HepG2 (cell line): ENCODE data around the gene ADRA1B. TPM values are rescaled to one million over a fixed set of nuclear protein-coding genes. Genes with fewer than 3 reads are reported as not detected.
A peak's percentile ranks its signal among the peaks of the same experiment; 100 is the strongest.

Experiments used
- ARNT2 ChIP-seq: sonication (generic); formaldehyde crosslinking; IDR thresholded peaks from 2 replicates; pipeline ENCODE4 v1.8.0; 2022; ENCODE audit warnings: mild to moderate bottlenecking, low read depth, missing genetic modification reagents, moderate library complexity
- ATF1 ChIP-seq: IDR thresholded peaks from 2 replicates; pipeline ENCODE4 v1.6.1; 2016; ENCODE audit warnings: mild to moderate bottlenecking, control low read depth
- HDAC2 ChIP-seq: sonication (generic); formaldehyde crosslinking; IDR thresholded peaks from 2 replicates; pipeline ENCODE4 v1.4.0; 2020; ENCODE audit warnings: missing genetic modification reagents
- HMGXB3 ChIP-seq: sonication (generic); formaldehyde crosslinking; IDR thresholded peaks from 2 replicates; pipeline ENCODE4 v1.4.0; 2020; ENCODE audit warnings: missing genetic modification reagents, borderline replicate concordance
- IKZF4 ChIP-seq: sonication (generic); formaldehyde crosslinking; IDR thresholded peaks from 2 replicates; pipeline ENCODE4 v1.5.1; 2020; ENCODE audit warnings: borderline replicate concordance, mild to moderate bottlenecking, low read depth, missing genetic modification reagents; ENCODE audit errors: not compliant biosample characterization
- KMT2B ChIP-seq: IDR thresholded peaks from 2 replicates; pipeline ENCODE4 v1.6.1; 2016; ENCODE audit warnings: missing genetic modification reagents, missing compliant biosample characterization
- MIXL1 ChIP-seq: IDR thresholded peaks from 2 replicates; pipeline ENCODE4 v1.6.1; 2016
- POLR2AphosphoS5 ChIP-seq: IDR thresholded peaks from 2 replicates; pipeline ENCODE4 v1.6.1; 2012; ENCODE audit warnings: low read depth, low read length
- RXRB ChIP-seq: IDR thresholded peaks from 2 replicates; pipeline ENCODE4 v1.6.1; 2016; ENCODE audit warnings: borderline replicate concordance, missing genetic modification reagents, missing compliant biosample characterization
- SALL1 ChIP-seq: sonication (generic); formaldehyde crosslinking; IDR thresholded peaks from 2 replicates; pipeline ENCODE4 v1.8.0; 2022; ENCODE audit warnings: mild to moderate bottlenecking, missing genetic modification reagents
- SAP130 ChIP-seq: IDR thresholded peaks from 2 replicates; pipeline ENCODE4 v1.6.1; 2016; ENCODE audit warnings: low read depth
- SP5 ChIP-seq: IDR thresholded peaks from 2 replicates; pipeline ENCODE4 v1.6.1; 2016; ENCODE audit warnings: low read depth, borderline replicate concordance
- ZBTB7B ChIP-seq: sonication (generic); formaldehyde crosslinking; IDR thresholded peaks from 2 replicates; pipeline ENCODE4 v1.4.0; 2020; ENCODE audit warnings: missing genetic modification reagents
- ZKSCAN8 ChIP-seq: IDR thresholded peaks from 2 replicates; pipeline ENCODE4 v1.6.1; 2016; ENCODE audit warnings: borderline replicate concordance, missing genetic modification reagents, missing compliant biosample characterization
- ZNF232 ChIP-seq: sonication (generic); formaldehyde crosslinking; IDR thresholded peaks from 2 replicates; pipeline ENCODE4 v1.4.0; 2020; ENCODE audit warnings: missing genetic modification reagents, borderline replicate concordance
- ZNF616 ChIP-seq: sonication (generic); formaldehyde crosslinking; IDR thresholded peaks from 2 replicates; pipeline ENCODE4 v1.5.0; 2020; ENCODE audit warnings: low read depth, mild to moderate bottlenecking, missing genetic modification reagents
- ZNF749 ChIP-seq: sonication (generic); formaldehyde crosslinking; IDR thresholded peaks from 2 replicates; pipeline ENCODE4 v1.8.0; 2022; ENCODE audit warnings: mild to moderate bottlenecking, missing genetic modification reagents, moderate library complexity, borderline replicate concordance
- ZNF781 ChIP-seq: sonication (generic); formaldehyde crosslinking; IDR thresholded peaks from 2 replicates; pipeline ENCODE4 v1.5.1; 2020; ENCODE audit warnings: borderline replicate concordance, mild to moderate bottlenecking, missing genetic modification reagents; ENCODE audit errors: not compliant biosample characterization
- ZNF816 ChIP-seq: sonication (generic); formaldehyde crosslinking; IDR thresholded peaks from 2 replicates; pipeline ENCODE4 v1.8.0; 2022; ENCODE audit warnings: missing genetic modification reagents, mild to moderate bottlenecking, borderline replicate concordance
- polyA plus RNA-seq, 8 experiments: library from polyadenylated mRNA; depleted of rRNA in 3 of 8; stranded (reverse) in 7 of 8; unstranded in 1 of 8; fragments of >200 nt; fragmentation: Illumina TruSeq in 4 of 8; extraction: Trizol in 4 of 8; gene quantifications; 2 replicates each; pipeline versions ENCODE4 v1.2.1 to v1.2.3, GENCODE V29; 2011 to 2016; ENCODE audit warnings: low read depth in 4 of 8, missing spikeins in 1 of 8, mixed read lengths in 1 of 8; ENCODE audit not compliant: insufficient read depth in 1 of 8
- total RNA-seq, 5 experiments: library from RNA; depleted of rRNA; stranded (reverse); fragments of >200 nt; fragmentation: Illumina TruSeq; extraction: Trizol; gene quantifications; 2 replicates each; pipeline ENCODE4 v1.2.3, GENCODE V29; 2016; ENCODE audit warnings: low read depth in 1 of 5
- TF ChIP-seq, protein P1 (sequence below), 2 experiments: IDR thresholded peaks; 2 replicates each; pipeline ENCODE4 v1.6.1; 2011 to 2012; ENCODE audit warnings: low read length in 2 of 2, borderline replicate concordance in 1 of 2, low read depth in 1 of 2, mild to moderate bottlenecking in 1 of 2, moderate library complexity in 1 of 2

The ADRA1B gene
- total and polyA plus RNA-seq, 2 of the 13 experiments (the other 11 are each of a cell fraction or from before 2014, with no cell fraction given): not detected

DNA sequence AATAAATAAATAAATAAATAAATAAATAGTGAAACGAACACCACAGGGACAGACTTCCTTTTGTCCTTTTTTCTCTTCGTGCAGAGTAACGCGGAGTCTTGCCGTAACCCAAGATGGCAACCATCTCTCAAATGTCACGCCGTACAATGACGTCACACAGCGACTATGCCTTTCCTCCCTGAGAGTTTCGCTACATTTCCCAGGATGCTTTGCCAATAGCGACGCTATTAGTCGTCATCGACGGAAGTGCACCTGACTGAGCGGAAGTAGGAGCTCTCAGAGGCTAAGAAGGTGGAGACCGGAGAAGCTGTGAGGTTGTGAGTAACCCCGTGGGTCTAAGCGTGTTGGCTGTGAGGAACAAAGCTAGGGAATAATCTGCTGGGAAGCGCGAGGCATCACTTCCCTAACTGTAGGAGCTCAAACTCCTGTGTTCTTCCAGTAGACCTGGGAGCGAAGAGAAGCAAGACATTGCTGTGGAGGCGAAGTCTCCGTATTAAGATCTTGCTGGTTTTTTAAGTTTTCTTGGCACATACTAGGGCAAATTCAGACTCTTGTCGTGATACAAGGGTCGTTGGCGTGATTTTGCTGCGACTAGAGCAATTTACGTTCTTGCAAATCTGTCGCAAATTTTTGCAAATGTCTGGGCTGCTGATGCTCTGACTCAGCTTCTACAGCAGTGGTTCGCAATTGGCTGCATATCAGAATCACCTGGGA, 92.8 kb downstream of the ADRA1B start, which contains the start of gene TTC1 (continued):
- TF ChIP-seq, protein P1, sequence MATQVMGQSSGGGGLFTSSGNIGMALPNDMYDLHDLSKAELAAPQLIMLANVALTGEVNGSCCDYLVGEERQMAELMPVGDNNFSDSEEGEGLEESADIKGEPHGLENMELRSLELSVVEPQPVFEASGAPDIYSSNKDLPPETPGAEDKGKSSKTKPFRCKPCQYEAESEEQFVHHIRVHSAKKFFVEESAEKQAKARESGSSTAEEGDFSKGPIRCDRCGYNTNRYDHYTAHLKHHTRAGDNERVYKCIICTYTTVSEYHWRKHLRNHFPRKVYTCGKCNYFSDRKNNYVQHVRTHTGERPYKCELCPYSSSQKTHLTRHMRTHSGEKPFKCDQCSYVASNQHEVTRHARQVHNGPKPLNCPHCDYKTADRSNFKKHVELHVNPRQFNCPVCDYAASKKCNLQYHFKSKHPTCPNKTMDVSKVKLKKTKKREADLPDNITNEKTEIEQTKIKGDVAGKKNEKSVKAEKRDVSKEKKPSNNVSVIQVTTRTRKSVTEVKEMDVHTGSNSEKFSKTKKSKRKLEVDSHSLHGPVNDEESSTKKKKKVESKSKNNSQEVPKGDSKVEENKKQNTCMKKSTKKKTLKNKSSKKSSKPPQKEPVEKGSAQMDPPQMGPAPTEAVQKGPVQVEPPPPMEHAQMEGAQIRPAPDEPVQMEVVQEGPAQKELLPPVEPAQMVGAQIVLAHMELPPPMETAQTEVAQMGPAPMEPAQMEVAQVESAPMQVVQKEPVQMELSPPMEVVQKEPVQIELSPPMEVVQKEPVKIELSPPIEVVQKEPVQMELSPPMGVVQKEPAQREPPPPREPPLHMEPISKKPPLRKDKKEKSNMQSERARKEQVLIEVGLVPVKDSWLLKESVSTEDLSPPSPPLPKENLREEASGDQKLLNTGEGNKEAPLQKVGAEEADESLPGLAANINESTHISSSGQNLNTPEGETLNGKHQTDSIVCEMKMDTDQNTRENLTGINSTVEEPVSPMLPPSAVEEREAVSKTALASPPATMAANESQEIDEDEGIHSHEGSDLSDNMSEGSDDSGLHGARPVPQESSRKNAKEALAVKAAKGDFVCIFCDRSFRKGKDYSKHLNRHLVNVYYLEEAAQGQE (IDR thresholded peaks at IDR 0.05; ENCODE audit: borderline replicate concordance in 1 of 2, low read depth in 1 of 2, low read length in 2 of 2): peak in 1 of 2 experiments; percentile 44; a peak in 1 of 4 replicates
- 0 out of 2 replicates have a peak, but pooled peaks have one; percentile 14 for TF ChIP-seq SP5 (CRISPR knock-in tag)
- peak; percentile 93 for TF ChIP-seq SAP130
- TF ChIP-seq ZNF816 (CRISPR knock-in tag): no peak
- peak; percentile 47; the same call in 1 of the 2 replicates for TF ChIP-seq ZKSCAN8
- peak; percentile 99 for TF ChIP-seq POLR2AphosphoS5
- peak; percentile 63; the same call in 1 of the 2 replicates for TF ChIP-seq HMGXB3 (CRISPR knock-in tag)
- peak; percentile 65 for TF ChIP-seq RXRB (CRISPR knock-in tag)
- peak; percentile 98 for TF ChIP-seq ATF1 (CRISPR knock-in tag)
- no peak for TF ChIP-seq ZNF749 (CRISPR knock-in tag)
- no peak for TF ChIP-seq ZBTB7B (CRISPR knock-in tag)
- no peak for TF ChIP-seq ZNF781
- peak; percentile 56; the same call in 1 of the 2 replicates for TF ChIP-seq MIXL1
- no peak for TF ChIP-seq ZNF616 (CRISPR knock-in tag)
- peak; percentile 92 for TF ChIP-seq KMT2B (CRISPR knock-in tag)
- peak; percentile 13 for TF ChIP-seq IKZF4 (CRISPR knock-in tag)
- TF ChIP-seq ZNF232: peak; percentile 87; the same call in 1 of the 2 replicates
- TF ChIP-seq SALL1: peak; percentile 65
- no peak for TF ChIP-seq ARNT2
- TF ChIP-seq HDAC2 (CRISPR knock-in tag): peak; percentile 72; the same call in 1 of the 2 replicates
